Esophagus muscularis mucosa (tissue), 3 donors: ENCODE data around the gene NDST1.

Experiments
- CTCF ChIP-seq, 3 experiments: fragments of 200-600 bp in 2 of 3; fragments of 450-650 bp in 1 of 3; sonication (generic) in 2 of 3; IDR thresholded peaks; one replicate each; pipeline ENCODE4 v1.5.1; 2017 to 2019; ENCODE audit warnings: antibody characterized with exemption in 3 of 3, mild to moderate bottlenecking in 2 of 3, moderate library complexity in 1 of 3
- POLR2A ChIP-seq: fragments of 450-650 bp; IDR thresholded peaks from one replicate; pipeline ENCODE4 v1.6.1; 2017; ENCODE audit warnings: antibody characterized with exemption, moderate library complexity, mild to moderate bottlenecking, low read depth

- TF ChIP-seq CTCF (IDR thresholded peaks at IDR 0.05) (no peak), POLR2A (no peak)
Observed at GRCh38 chr5:150582241-150583109, 74.5 kb downstream of the NDST1 start.
